PC-9 (cell line): ENCODE data around the gene SSNA1.

Experiments
- CTCF ChIP-seq: fragments of 200-600 bp; sonication (generic); conservative IDR thresholded peaks from 2 replicates; pipeline ENCODE4 v1.6.1; 2017; ENCODE audit warnings: mixed run types, antibody characterized with exemption, mild to moderate bottlenecking, moderate library complexity
- EZH2 ChIP-seq: fragments of 200-600 bp; sonication (generic); IDR thresholded peaks from 2 replicates; pipeline ENCODE4 v1.8.0; 2017; ENCODE audit warnings: antibody characterized with exemption, low read depth

GRCh38 chr9:137237759-137238726 lies 49.6 kb downstream of the SSNA1 start:
- TF ChIP-seq CTCF (no peak), EZH2 (no peak)
